ENCODE data around the gene ACOT6.

DNA sequence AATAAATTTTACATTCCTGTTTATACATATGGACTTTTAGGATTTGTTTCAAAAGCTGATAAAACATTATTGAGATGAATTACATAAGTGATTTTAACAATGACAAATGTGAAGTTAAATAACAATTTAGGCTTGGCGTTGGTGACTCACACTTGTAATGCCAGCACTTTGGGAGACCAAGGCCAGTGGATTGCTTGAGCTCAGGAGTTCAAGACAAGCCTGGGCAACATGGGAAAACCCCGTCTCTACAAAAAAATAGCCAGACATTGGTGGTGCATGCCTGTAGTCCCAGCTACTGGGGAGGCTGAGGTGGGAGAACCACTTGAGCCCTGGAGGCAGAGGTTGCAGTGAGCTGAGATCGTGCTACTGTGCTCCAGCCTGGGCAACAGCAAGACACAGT, 35.9 kb upstream of the ACOT6 start:
- TF ChIP-seq, protein P1, sequence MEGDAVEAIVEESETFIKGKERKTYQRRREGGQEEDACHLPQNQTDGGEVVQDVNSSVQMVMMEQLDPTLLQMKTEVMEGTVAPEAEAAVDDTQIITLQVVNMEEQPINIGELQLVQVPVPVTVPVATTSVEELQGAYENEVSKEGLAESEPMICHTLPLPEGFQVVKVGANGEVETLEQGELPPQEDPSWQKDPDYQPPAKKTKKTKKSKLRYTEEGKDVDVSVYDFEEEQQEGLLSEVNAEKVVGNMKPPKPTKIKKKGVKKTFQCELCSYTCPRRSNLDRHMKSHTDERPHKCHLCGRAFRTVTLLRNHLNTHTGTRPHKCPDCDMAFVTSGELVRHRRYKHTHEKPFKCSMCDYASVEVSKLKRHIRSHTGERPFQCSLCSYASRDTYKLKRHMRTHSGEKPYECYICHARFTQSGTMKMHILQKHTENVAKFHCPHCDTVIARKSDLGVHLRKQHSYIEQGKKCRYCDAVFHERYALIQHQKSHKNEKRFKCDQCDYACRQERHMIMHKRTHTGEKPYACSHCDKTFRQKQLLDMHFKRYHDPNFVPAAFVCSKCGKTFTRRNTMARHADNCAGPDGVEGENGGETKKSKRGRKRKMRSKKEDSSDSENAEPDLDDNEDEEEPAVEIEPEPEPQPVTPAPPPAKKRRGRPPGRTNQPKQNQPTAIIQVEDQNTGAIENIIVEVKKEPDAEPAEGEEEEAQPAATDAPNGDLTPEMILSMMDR (IDR thresholded peaks at IDR 0.05) = no peak
- no peak for TF ChIP-seq POLR2A (IDR thresholded peaks at IDR 0.05)

All from thyroid gland (tissue), 4 donors.